Left lung (tissue), 10 donors: ENCODE data around the gene CREB5. TPM values are rescaled to one million over a fixed set of nuclear protein-coding genes. Genes with fewer than 3 reads are reported as not detected.
"Not testable (repeated sequence)": the region's sequence is repeated elsewhere in the genome, so short reads cannot be mapped to it uniquely, and the experiment has no call there.

ENCODE experiments used
- ATAC-seq: fragments of 200-7000 bp; cut with Tn5 transposase; one replicate; pipeline ENCODE4 v1.9.1; 2020; ENCODE audit warnings: moderate library complexity
- DNase-seq, 4 donors: peaks; one replicate each; pipeline ENCODE4 v3.0.0-alpha.2; 2013 to 2020
- H3K27ac ChIP-seq, 2 donors: fragments of 200-600 bp; sonication (generic) in 1 of 2; one replicate each; pipeline versions ENCODE4 v1.5.0 to v1.8.0; 2020 to 2021
- H3K27me3 ChIP-seq, 2 donors: fragments of 200-600 bp; sonication (generic) in 1 of 2; one replicate each; pipeline versions ENCODE4 v1.5.0 to v1.8.0; 2020 to 2021
- H3K36me3 ChIP-seq, 2 donors: fragments of 200-600 bp; sonication (generic) in 1 of 2; one replicate each; pipeline versions ENCODE4 v1.5.0 to v1.8.0; 2020 to 2021
- H3K4me1 ChIP-seq, 2 donors: fragments of 200-600 bp; one replicate each; pipeline ENCODE4 v1.8.0; 2021
- H3K4me3 ChIP-seq, 2 donors: fragments of 200-600 bp; sonication (generic) in 1 of 2; one replicate each; pipeline versions ENCODE4 v1.5.0 to v1.8.0; 2020 to 2021; ENCODE audit warnings: mild to moderate bottlenecking in 1 of 2
- H3K9me3 ChIP-seq, 2 donors: fragments of 200-600 bp; sonication (generic) in 1 of 2; one replicate each; pipeline versions ENCODE4 v1.5.0 to v1.8.0; 2020 to 2021
- intact Hi-C, 2 donors: fragments of 100-400 bp; cut with DNase I; formaldehyde crosslinking; loops; one replicate each; pipeline versions ENCODE4 v1.11.2 to v1.14.2; 2022
- polyA plus RNA-seq, 6 donors: library from polyadenylated mRNA; unstranded; fragments of 120-200 nt; gene quantifications; one replicate each; pipeline ENCODE4 v1.2.1, GENCODE V29; 2013; ENCODE audit not compliant: insufficient read length in 6 of 6
- total RNA-seq, 2 donors: library from RNA; stranded (reverse); fragmentation: NEBNext Ultra II Directional; extraction: Animal tissue kit (Norgen Biotek cat#: 25700); gene quantifications; one replicate each; pipeline ENCODE4 v1.2.1, GENCODE V29; 2021
- TF ChIP-seq, protein P1 (sequence below), 2 donors: fragments of 200-600 bp; sonication (generic) in 1 of 2; IDR thresholded peaks; one replicate each; pipeline versions ENCODE4 v1.5.0 to v1.8.0; 2021; ENCODE audit warnings: antibody characterized with exemption in 2 of 2
- donor health status: DM: no; HTN: yes; CAD: no.
- donor health status: DM: no; HTN: no; CAD: no.

The CREB5 gene
- total and polyA plus RNA-seq, 8 donors = 6.6 to 19.9 (median 15.7) TPM

- no peak overlapping the region for H3K4me3 ChIP-seq
- H3K36me3 ChIP-seq = no peaks in the 10 kb centered on the region
- DNase-seq (no peak), ATAC-seq (no peak)
- no peaks in the 10 kb centered on the region for H3K4me1 ChIP-seq
- no peak overlapping the region for H3K27ac ChIP-seq
- H3K9me3 ChIP-seq = no peaks in the 10 kb centered on the region
- TF ChIP-seq, protein P1, sequence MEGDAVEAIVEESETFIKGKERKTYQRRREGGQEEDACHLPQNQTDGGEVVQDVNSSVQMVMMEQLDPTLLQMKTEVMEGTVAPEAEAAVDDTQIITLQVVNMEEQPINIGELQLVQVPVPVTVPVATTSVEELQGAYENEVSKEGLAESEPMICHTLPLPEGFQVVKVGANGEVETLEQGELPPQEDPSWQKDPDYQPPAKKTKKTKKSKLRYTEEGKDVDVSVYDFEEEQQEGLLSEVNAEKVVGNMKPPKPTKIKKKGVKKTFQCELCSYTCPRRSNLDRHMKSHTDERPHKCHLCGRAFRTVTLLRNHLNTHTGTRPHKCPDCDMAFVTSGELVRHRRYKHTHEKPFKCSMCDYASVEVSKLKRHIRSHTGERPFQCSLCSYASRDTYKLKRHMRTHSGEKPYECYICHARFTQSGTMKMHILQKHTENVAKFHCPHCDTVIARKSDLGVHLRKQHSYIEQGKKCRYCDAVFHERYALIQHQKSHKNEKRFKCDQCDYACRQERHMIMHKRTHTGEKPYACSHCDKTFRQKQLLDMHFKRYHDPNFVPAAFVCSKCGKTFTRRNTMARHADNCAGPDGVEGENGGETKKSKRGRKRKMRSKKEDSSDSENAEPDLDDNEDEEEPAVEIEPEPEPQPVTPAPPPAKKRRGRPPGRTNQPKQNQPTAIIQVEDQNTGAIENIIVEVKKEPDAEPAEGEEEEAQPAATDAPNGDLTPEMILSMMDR (IDR thresholded peaks at IDR 0.05) = no peak
- no peaks in the 10 kb centered on the region for H3K27me3 ChIP-seq
- intact Hi-C loops = no loop called here
These were observed 185.0 kb downstream of the CREB5 start for GRCh38 chr7:28597284-28597683.

DNA sequence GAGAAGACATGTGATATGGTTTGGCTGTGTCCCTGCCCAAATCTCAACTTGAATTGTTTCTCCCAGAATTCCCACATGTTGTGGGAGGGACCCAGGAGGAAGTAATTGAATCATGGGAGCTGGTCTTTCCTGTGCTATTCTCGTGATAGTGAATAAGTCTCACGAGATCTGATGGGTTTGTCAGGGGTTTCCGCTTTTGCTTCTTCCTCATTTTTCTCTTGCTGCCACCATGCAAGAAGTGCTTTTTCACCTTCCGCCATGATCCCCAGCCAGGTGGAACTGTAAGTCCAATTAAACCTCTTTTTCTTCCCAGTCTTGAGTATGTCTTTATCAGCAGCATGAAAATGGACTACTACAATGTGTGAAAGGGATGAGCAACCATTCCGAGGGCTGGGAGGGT lies 185.7 kb downstream of the CREB5 start:
- intact Hi-C loops, ATAC-seq, H3K36me3 ChIP-seq, H3K4me3 ChIP-seq, H3K9me3 ChIP-seq, H3K4me1 ChIP-seq, H3K27me3 ChIP-seq, DNase-seq, H3K27ac ChIP-seq: not testable (repeated sequence)

- ATAC-seq (no peak), DNase-seq (no peak)
- H3K4me3 ChIP-seq = no peak overlapping the region
- intact Hi-C loops = no loop called here
- no peaks in the 10 kb centered on the region for H3K36me3 ChIP-seq
- H3K9me3 ChIP-seq = no peaks in the 10 kb centered on the region
- no peak overlapping the region for H3K27ac ChIP-seq
- H3K4me1 ChIP-seq = no peaks in the 10 kb centered on the region
- TF ChIP-seq, protein P1 (IDR thresholded peaks at IDR 0.05) = no peak
- H3K27me3 ChIP-seq = no peaks in the 10 kb centered on the region
These were observed 186.3 kb downstream of the CREB5 start for GRCh38 chr7:28598586-28598985.

- Histone ChIP-seq H3K27ac (no peak overlapping the region), H3K36me3 (no peaks in the 10 kb centered on the region), H3K4me1 (no peaks in the 10 kb centered on the region), H3K9me3 (no peaks in the 10 kb centered on the region), H3K27me3 (no peaks in the 10 kb centered on the region), H3K4me3 (no peak overlapping the region)
- TF ChIP-seq, protein P1 (IDR thresholded peaks at IDR 0.05) = no peak
- ATAC-seq = no peak
- intact Hi-C loops = no loop called here
- DNase-seq = no peak
These were observed 187.1 kb downstream of the CREB5 start for GRCh38 chr7:28599411-28599810.

DNA sequence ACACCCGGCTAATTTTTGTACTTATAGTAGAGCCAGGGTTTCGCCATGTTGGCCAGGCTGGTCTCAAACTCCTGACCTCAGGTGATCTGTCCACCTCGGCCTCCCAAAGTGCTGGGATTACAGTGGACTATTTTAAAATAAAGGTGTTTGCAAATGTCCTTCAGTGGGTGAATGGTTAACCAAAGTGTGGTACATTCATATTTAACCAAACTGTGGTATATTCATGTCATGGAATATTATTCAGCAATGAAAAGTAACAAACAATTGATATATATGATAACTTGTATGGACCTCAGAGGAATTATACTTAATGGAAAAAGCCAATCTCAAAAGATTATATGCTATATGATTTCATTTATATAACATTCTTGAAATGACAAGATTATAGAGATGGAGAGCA lies 190.0 kb downstream of the CREB5 start:
- Histone ChIP-seq H3K4me1 (no peaks in the 10 kb centered on the region), H3K9me3 (no peaks in the 10 kb centered on the region), H3K27me3 (no peaks in the 10 kb centered on the region), H3K4me3 (no peak overlapping the region), H3K36me3 (no peaks in the 10 kb centered on the region), H3K27ac (no peak overlapping the region)
- DNase-seq = no peak
- TF ChIP-seq, protein P1 (IDR thresholded peaks at IDR 0.05) = no peak
- intact Hi-C loops = no loop called here
- ATAC-seq = no peak

DNA sequence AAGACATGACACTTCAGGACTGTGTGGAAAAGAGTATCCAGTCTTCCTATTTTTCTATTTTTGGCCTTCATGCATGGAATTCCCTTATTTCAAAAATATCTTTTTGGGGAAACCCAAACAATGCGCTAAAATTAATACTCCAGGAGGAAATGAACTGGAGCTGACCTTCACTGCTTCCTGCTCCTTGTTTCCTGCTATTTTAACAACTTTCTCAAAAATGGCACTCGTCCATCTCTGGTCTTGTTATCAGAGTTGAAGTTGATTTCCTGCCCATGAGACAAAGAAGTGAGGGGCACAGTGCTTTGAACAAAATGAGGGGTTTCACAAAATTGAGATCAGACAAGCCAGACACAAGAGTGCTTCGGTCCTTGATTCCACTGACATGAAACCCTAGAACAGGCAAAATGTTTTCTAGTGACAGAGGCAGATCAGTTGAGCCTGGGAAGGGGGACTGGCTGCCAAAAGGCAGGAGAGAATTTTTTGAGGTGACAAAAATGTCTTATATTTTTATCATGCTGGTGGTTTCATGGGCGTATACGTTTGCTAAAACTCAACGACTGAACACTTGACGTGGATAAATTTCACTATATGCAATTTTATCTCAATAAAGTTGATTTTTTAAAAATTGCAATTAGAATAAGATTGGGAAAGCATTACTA lies 193.2 kb downstream of the CREB5 start:
- Histone ChIP-seq H3K36me3 (no peaks in the 10 kb centered on the region), H3K4me1 (no peaks in the 10 kb centered on the region), H3K27me3 (no peaks in the 10 kb centered on the region), H3K9me3 (no peaks in the 10 kb centered on the region), H3K4me3 (no peak overlapping the region), H3K27ac (no peak overlapping the region)
- intact Hi-C loops = no loop called here
- DNase-seq (no peak), ATAC-seq (no peak)
- TF ChIP-seq, protein P1 (IDR thresholded peaks at IDR 0.05) = no peak
